K562 treated with DMSO at 1 percent for 12 hours (cell line): Measurements from ENCODE around the gene FLCN. TPM values are rescaled to one million over a fixed set of nuclear protein-coding genes. Genes with fewer than 3 reads are reported as not detected.

Experiments used
- total RNA-seq: library from RNA; unstranded; fragments of 300-600 nt; gene quantifications from 2 replicates; pipeline ENCODE4 v1.2.3, GENCODE V29; 2022; ENCODE audit not compliant: insufficient read depth

The FLCN gene
- total RNA-seq = 24.8 and 48.9 TPM in 2 replicates

GRCh38 chr17:17237026-17237799 lies at the start of gene FLCN:
TSS of gene FLCN (minus strand) at chr17:17237168. CDS start at chr17:17228137, 9,031 bp downstream.

GRCh38 chr17:17280613-17281549 lies 43.9 kb upstream of the FLCN start, which contains the start of gene COPS3:
TSS of gene COPS3 (minus strand) at chr17:17281246. CDS start at chr17:17281186, 60 bp downstream.

GRCh38 chr17:17206124-17206912 lies 30.6 kb downstream of the FLCN start, which contains the start of gene PLD6:
TSS of gene PLD6 (minus strand) at chr17:17206333. CDS start at chr17:17206286, 47 bp downstream.

Other genes with a start within 250 kb of the FLCN start
- 29.5 and 43.8 TPM in 2 replicates for gene MPRIP, start 194.7 kb downstream of the FLCN start, total RNA-seq
- gene PLD6, start 30.8 kb downstream of the FLCN start, total RNA-seq = 1.7 and 3.7 TPM in 2 replicates
- gene COPS3, start 44.1 kb upstream of the FLCN start, total RNA-seq = 62.5 and 86.1 TPM in 2 replicates
- gene NT5M, start 66.2 kb upstream of the FLCN start, total RNA-seq = 12.0 and 24.4 TPM in 2 replicates
- 8.4 and 15.7 TPM in 2 replicates for gene MED9, start 239.8 kb upstream of the FLCN start, total RNA-seq